T-helper 2 cell treated with Interferon-gamma antibody and Interleukin-4, amounts not matched to agents 100 ng/mL and 5 ng/mL, for 36 hours (primary cell): Measurements from ENCODE around the gene LCP1. TPM values are rescaled to one million over a fixed set of nuclear protein-coding genes. Genes with fewer than 3 reads are reported as not detected.

Source experiments
- intact Hi-C: fragments of 100-400 bp; cut with micrococcal nuclease; formaldehyde crosslinking; loops from one replicate; pipeline ENCODE4 v1.15.1; 2023
- total RNA-seq: library from RNA; stranded (reverse); gene quantifications from 2 replicates; pipeline ENCODE4 v1.2.3, GENCODE V29; 2022

Gene LCP1
- total RNA-seq, 1 donor from 2014 or later = 1,131 TPM

DNA sequence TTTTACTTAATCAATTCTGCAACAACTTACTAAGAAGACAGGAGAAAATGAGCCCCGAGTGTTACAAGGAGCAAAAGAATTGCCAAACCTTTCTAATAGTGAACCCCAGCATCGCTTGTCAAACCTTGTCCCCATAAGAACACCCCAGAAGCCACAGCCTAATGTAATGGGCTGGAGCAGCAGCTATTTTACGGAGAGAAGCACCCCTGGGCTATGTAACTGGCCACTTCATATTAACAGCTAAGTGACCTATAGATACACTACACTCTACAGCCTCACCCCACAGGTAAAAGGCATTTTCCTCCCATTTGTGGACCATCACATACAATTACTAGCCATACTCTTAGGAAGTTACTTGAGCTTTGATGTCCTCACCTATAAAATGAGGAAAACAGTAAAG lies 49.9 kb downstream of the LCP1 start:
- intact Hi-C loops = no loop called here

GRCh38 chr13:46131705-46132104 lies 50.3 kb downstream of the LCP1 start:
- intact Hi-C loops = no loop called here

GRCh38 chr13:46129955-46130618 lies 51.9 kb downstream of the LCP1 start:
- intact Hi-C loops = loop anchor here (5.0 to 10.0 kb wide), 2 partner anchors 505 to 618 kb away; no protein-coding TSS in a partner anchor

DNA sequence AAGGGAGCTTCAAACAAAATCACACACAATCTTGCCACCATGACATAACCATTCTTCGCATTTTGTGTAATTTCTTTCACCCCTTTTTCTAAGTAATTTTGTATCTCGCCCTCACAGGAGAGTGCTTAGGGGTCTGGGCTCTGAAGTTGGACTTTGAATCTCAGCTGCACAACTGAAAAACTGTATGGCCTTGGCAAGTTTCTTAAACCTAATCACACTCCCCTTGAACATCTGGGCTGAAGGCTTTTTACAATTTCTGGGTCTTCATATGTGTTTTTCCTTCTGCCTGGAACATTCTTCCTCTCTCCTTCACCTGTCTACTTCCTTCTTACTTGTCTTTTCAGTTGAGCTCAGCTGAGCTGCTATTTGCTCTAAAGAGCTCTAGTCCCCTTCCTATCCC lies 52.9 kb downstream of the LCP1 start:
- intact Hi-C loops = loop anchor here (5.0 to 10.0 kb wide), 2 partner anchors 504 to 617 kb away; no protein-coding TSS in a partner anchor

DNA sequence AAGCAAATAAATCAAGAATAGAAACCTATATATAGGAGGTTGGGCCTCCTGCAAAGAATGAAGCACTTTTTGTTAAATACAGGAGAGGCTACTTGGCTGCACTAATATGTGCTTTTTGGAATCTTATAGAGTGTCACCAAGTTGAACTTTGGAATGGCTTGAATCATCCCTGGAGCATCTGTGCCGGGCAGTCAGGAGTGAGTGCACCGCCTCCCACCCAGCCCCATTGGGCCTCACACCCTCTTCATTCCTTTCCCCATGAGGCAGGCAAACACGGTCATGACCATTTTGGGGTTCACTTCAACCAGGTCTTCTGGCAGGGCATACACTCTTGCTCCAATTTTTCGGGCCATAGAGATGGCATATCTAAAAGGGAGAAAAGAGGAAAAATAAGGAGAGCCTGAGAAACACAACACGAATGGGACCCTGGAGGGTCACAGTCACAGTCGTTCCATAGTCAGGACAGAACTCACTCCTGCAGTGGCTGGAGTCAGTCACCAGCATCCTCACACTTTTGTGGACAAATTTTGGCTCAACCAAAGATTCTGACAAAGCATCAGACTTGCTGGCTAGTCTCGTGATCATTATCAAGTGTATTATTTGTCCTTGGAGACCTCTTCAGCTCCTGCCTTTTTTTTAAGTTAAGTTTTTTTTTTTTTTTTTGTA lies 54.5 kb downstream of the LCP1 start:
- intact Hi-C loops = loop anchor here (2.0 to 10.0 kb wide), 4 partner anchors 33 to 615 kb away; no protein-coding TSS in a partner anchor

- intact Hi-C loops = loop anchor here (1.0 to 10.0 kb wide), 5 partner anchors 34 to 614 kb away; partner anchors contain the start of gene ZC3H13
Observed at GRCh38 chr13:46126552-46127357, 55.2 kb downstream of the LCP1 start.

DNA sequence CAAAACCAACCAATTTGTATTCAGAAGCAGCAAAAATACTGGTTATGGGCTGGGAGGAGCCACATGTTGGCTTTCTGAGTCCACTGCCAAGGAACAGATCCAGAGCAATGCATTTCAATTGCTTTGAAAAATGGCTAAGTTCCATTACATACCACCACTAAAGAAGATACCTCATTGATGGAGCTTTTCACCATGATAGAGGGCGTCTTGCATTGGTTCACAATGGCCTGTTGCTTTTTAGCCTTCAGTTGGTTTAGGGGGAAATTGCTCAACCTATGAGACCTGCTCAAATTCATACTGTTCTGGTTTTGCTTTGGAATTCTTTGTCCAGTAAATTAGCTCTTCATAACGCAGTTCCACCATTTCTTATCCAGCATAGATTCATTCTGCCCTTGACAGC lies 55.9 kb downstream of the LCP1 start:
- intact Hi-C loops = loop anchor here (1.0 to 10.0 kb wide), 5 partner anchors 35 to 614 kb away; partner anchors contain the start of gene ZC3H13

DNA sequence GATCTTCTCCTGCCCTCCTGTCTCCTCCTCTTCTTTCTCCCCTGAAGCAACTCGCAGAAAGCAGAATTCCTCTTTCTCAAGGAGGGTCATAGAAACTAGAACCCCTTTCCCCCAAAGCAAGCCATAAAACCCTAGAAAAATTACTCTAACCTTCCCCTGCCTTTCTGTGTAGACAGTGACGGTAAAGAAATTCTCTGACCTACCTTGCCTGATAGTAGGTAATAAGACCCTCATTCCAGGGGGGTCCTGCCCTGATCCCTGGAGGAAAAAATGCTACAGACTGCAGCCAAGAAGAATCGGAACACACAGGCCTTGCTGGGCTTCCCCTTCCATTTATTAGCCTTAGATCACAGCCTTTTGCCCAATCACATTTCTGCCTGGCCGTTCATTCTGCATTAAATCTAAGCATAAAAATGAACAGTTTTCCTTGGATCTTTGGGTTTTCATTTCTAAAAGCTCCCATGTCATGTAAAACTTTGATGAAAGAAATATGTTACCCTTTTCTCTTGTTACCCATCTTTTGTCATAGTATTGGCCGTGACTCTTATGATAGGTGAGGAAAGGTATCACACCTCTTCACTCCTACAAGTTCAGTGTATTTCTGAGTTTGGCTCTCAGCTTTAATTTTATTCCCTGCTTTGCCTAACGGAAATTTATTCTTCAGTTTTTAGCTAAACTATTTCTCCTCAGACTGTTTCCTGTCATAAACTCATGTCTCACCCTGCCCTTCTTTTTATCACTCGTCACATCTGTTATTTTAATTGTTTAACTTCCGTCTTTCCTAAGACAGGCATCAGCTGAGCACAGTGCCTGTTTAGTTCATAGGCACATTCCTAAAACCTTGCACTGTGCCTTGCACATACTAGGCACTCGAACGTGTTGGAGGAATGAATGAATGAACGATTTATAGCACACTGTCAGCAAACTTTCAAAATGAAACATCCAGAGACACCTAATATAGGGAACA lies 56.7 kb downstream of the LCP1 start:
- intact Hi-C loops = loop anchor here (5.0 to 10.0 kb wide), 2 partner anchors 500 to 613 kb away; no protein-coding TSS in a partner anchor

GRCh38 chr13:46124531-46124966 lies 57.4 kb downstream of the LCP1 start:
- intact Hi-C loops = loop anchor here (10.0 kb wide), 1 partner anchor 500 kb away; no protein-coding TSS in a partner anchor

GRCh38 chr13:46122304-46122703 lies 59.7 kb downstream of the LCP1 start:
- intact Hi-C loops = loop anchor here (10.0 kb wide), 1 partner anchor 498 kb away; no protein-coding TSS in a partner anchor

DNA sequence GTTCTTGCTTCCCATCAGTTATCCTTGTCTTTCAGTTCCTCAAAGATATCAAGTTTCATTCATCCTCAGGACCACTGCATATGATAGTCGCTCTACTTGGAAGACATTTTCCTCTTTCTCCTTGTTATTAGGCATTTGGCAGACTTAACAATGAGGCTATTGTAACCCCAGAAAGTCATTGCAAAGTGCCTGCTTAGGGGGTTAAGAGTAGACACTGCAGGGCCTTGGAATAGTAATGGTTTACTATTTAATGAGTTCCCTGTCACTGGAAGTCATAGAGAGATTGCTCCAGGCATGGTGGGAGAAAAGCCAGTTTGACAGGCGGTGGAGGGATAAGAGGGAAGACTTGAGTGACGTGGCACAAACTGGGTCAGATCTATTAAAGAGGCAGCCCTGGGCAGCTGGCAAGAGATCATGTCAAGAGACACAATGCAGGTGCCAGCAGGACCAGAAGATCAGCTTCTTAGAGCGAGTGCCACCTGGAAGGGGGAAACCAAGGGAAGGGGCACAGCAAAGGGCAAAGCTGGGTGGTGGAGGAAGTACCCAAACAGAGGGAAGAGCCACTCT lies 60.3 kb downstream of the LCP1 start:
- intact Hi-C loops = loop anchor here (10.0 kb wide), 1 partner anchor 497 kb away; no protein-coding TSS in a partner anchor

DNA sequence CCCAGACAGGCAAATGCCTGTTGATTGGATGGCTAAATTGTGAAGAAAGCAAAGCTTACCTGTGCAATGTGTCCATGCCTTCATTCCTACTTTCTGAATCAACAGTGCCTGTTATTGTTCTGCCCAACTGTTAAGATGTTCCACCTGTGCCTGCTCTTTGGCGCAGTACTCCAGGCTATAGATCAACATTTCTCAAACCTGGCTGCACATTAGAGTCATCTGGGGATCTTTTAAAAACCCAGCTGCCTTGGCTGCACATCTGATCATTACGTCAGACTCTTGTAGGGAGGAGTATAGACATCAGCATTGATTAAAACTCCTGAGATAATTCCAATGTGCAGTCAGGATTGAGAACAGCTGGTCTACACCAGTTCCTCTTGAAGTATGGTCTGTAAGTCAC lies 60.9 kb downstream of the LCP1 start:
- intact Hi-C loops = loop anchor here (10.0 kb wide), 1 partner anchor 496 kb away; no protein-coding TSS in a partner anchor

DNA sequence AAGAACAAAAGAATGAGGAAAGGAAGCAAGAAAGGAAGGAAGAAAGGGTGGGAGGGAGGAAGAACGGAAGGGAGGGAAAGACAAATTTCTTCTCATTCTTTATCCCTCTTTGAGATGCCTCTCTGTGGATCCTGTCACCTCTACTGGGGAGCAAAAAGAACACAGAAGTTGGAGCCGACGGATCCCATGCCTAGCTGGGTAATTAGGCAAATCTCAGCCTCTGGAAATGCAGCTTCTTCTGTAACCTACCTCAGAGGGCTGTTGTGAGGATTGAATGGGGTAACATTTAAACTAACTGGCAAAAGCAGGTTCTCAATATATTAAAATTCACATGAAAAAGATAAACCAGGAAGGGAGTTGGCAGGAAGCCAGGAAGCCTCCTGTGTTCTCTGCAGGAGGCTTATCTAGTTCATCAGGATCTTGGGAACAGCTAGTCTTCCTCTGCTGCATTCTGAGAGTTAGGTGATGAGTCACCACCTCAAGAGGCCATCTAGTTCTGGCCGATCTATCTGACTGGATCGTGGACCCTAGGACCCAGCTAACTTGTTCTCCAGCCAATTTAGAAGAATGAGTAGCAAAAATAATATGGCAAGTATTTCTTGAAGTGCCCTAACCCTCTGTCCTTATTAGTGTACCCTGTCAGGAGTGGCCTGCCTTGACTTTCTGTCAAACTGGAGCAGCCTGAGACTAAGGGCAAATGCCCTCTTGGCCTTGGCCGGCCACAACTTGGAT lies 61.9 kb downstream of the LCP1 start:
- intact Hi-C loops = loop anchor here (10.0 kb wide), 1 partner anchor 495 kb away; no protein-coding TSS in a partner anchor

DNA sequence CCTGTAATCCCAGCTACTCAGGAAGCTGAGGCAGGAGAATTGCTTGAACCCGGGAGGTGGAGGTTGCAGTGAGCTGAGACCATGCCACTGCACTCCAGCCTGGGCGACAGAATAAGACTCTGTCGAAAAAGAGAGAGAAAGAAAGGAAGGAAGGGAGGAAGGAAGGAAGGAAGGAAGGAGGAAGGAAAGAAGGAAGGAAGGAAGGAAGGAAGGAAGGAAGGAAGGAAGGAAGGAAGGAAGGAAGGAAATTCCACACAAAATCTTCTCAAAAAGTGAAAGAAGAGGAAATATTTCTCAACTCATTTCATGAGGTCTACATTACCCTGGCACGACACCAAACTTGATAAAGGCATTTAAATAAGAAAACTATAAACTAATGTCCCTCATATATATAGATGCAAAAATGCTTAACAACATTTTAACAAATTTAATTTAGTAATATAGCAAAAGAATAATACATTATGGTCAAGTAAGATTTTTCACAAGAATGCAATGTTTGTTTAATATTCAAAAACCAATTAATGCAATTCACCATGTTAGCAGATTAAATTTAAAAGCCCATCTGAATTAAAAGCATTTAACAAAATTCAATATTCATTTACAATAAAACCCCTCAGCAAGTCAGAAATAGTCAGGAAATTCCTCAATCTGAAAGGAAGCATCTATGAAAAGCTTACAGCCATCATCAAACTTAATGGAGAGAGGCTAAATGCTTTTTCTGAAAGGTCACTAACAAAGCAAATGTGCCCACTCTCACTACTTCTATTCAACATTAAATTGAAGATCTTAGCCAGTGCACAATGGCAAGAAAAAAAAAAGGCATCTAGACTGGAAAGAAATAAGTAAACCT lies 65.1 kb downstream of the LCP1 start:
- intact Hi-C loops = no loop called here

GRCh38 chr13:46114613-46115012 lies 67.4 kb downstream of the LCP1 start:
- intact Hi-C loops = no loop called here

DNA sequence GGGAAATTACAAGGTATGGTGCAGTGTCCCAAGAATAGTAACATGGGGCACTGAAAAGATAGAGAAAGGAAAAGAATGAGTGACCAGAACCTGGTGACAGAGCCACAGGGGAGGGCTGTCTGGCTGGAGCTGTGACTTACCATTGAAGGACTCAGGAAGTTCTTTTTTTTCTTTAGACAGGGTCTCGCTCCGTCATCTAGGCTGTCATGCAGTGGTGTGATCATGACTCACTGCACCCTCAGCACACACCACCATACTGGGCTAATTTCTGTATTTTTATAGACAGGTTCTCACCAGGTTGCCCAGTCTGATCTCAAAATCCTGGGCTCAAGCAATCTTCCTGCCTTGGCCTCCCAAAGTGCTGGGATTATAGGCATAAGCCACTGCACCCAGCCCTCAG lies 68.4 kb downstream of the LCP1 start:
- intact Hi-C loops = no loop called here

DNA sequence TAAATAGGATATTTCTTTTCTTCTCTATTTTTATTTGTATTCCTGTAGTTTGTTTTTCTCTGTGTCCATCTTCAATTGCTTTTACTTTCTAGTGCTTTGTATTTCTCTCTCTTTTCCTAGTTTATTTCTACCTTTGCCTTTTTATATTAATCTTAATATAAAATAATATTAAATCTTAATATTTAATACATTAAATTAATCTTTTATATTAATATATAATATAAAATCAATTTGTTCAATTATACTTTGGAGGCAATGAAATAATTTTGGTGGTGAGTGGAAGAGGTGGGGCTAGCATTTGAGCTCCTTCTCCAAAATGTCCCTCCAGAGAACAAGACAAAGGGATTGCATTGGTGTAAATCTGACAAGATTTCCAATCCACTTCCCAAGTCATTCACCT lies 70.8 kb downstream of the LCP1 start:
- intact Hi-C loops = no loop called here

DNA sequence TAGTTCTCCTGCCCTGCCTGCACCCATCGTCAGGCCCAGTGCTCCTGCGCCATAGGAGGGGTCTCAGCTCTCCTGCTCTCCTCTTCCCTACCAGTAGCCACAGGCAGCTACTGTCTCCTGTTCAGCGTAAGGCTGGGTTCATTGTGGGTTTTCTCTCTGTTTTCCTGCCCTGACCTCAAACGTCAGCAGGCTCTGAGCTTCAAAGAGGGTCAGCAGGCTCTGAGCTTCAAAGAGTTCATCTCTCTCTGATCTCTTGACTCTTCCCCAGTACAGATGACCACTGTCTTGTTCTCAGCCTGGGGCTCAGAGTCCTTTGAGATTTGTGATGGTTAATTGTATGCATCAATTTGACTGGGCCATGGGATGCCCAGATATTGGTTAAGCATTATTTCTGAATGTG lies 72.5 kb downstream of the LCP1 start:
- intact Hi-C loops = no loop called here
